Neural cell (in vitro differentiated cells): ENCODE measurements around the gene SCYL1. TPM values are rescaled to one million over a fixed set of nuclear protein-coding genes. Genes with fewer than 3 reads are reported as not detected.
A peak's percentile ranks its signal among the peaks of the same experiment; 100 is the strongest.

Source experiments
- H2AFZ ChIP-seq: fragments of 200-600, 300-800 bp; sonication (generic), shearing (Covaris generic); 2 replicates; pipeline ENCODE4 v1.6.0; 2014; ENCODE audit warnings: low read depth, mild to moderate bottlenecking, antibody characterized with exemption, low read length, moderate library complexity
- H3F3A ChIP-seq: fragments of 200-600 bp; shearing (Covaris generic); 2 replicates; pipeline ENCODE4 v1.6.1; 2016; ENCODE audit warnings: mild to moderate bottlenecking, moderate library complexity, mixed read lengths, antibody characterized with exemption, low read length; ENCODE audit not compliant: insufficient read depth, poor library complexity, severe bottlenecking
- H3K27ac ChIP-seq: fragments of 200-600, 300-800 bp; sonication (generic), shearing (Covaris generic); 2 replicates; pipeline ENCODE4 v1.5.1; 2014; ENCODE audit warnings: mild to moderate bottlenecking, low read length, moderate library complexity
- H3K27me3 ChIP-seq: fragments of 300-800, 200-600 bp; sonication (generic), shearing (Covaris generic); 2 replicates; pipeline ENCODE4 v1.6.0; 2014; ENCODE audit warnings: mild to moderate bottlenecking, low read depth, low read length, moderate library complexity; ENCODE audit not compliant: insufficient read depth
- H3K36me3 ChIP-seq: fragments of 300-800, 200-600 bp; sonication (generic), shearing (Covaris generic); 2 replicates; pipeline ENCODE4 v1.5.1; 2014; ENCODE audit warnings: mild to moderate bottlenecking, antibody characterized with exemption, low read length, moderate library complexity; ENCODE audit not compliant: insufficient read depth
- H3K4me2 ChIP-seq: fragments of 300-800, 200-600 bp; sonication (generic), shearing (Covaris generic); 2 replicates; pipeline ENCODE4 v1.6.0; 2014; ENCODE audit warnings: mild to moderate bottlenecking, low read length
- H3K4me3 ChIP-seq: fragments of 300-800, 200-600 bp; sonication (generic), shearing (Covaris generic); 2 replicates; pipeline ENCODE4 v1.5.1; 2014; ENCODE audit warnings: mild to moderate bottlenecking, low read length, moderate library complexity
- H3K79me2 ChIP-seq: fragments of 200-600 bp; shearing (Covaris generic); replicated peaks from 2 replicates; pipeline ENCODE4 v1.6.0; 2014; ENCODE audit warnings: mild to moderate bottlenecking, low read length, moderate library complexity; ENCODE audit not compliant: insufficient read depth
- H3K9ac ChIP-seq: fragments of 300-800, 200-600 bp; sonication (generic), shearing (Covaris generic); 2 replicates; pipeline ENCODE4 v1.6.1; 2016; ENCODE audit warnings: mild to moderate bottlenecking, low read length, mixed read lengths
- H3K9me2 ChIP-seq: fragments of 200-600 bp; shearing (Covaris generic); 2 replicates; pipeline ENCODE4 v1.6.1; 2016; ENCODE audit warnings: mild to moderate bottlenecking, low read length, mixed read lengths; ENCODE audit not compliant: insufficient read depth
- H3K9me3 ChIP-seq: fragments of 200-600, 300-800 bp; sonication (generic), shearing (Covaris generic); 2 replicates; pipeline ENCODE4 v1.6.1; 2016; ENCODE audit warnings: mild to moderate bottlenecking, mixed run types, low read length, moderate library complexity, mixed read lengths
- H4K20me1 ChIP-seq: fragments of 200-600 bp; shearing (Covaris generic); 2 replicates; pipeline ENCODE4 v1.6.1; 2016; ENCODE audit warnings: mild to moderate bottlenecking, mixed run types; ENCODE audit not compliant: insufficient read depth
- EP300 ChIP-seq: fragments of 450-650 bp; conservative IDR thresholded peaks from 2 replicates; pipeline ENCODE4 v1.6.1; 2014; ENCODE audit warnings: antibody characterized with exemption, mild to moderate bottlenecking, moderate library complexity; ENCODE audit not compliant: poor library complexity, severe bottlenecking
- EZH2 ChIP-seq: fragments of 200-600, 300-800 bp; shearing (Covaris generic), sonication (generic); IDR thresholded peaks from 2 replicates; pipeline ENCODE4 v1.6.1; 2014; ENCODE audit warnings: antibody characterized with exemption, low read length, borderline replicate concordance, mild to moderate bottlenecking; ENCODE audit not compliant: insufficient read depth, poor library complexity, severe bottlenecking
- MXI1 ChIP-seq: fragments of 450-650 bp; conservative IDR thresholded peaks from 2 replicates; pipeline ENCODE4 v1.6.1; 2014; ENCODE audit warnings: antibody characterized with exemption, mild to moderate bottlenecking; ENCODE audit not compliant: poor library complexity, severe bottlenecking
- POLR2AphosphoS5 ChIP-seq: IDR thresholded peaks from 2 replicates; pipeline ENCODE4 v1.6.1; 2012
- RAD21 ChIP-seq: fragments of 450-650 bp; conservative IDR thresholded peaks from 2 replicates; pipeline ENCODE4 v1.6.1; 2014; ENCODE audit warnings: antibody characterized with exemption, mild to moderate bottlenecking, moderate library complexity
- REST ChIP-seq: IDR thresholded peaks from 2 replicates; pipeline ENCODE4 v1.6.1; 2012; ENCODE audit warnings: borderline replicate concordance
- SMC3 ChIP-seq: fragments of 450-650 bp; conservative IDR thresholded peaks from 2 replicates; pipeline ENCODE4 v1.6.1; 2014; ENCODE audit warnings: antibody characterized with exemption, mild to moderate bottlenecking, moderate library complexity; ENCODE audit not compliant: poor library complexity
- TAF1 ChIP-seq: IDR thresholded peaks from 2 replicates; pipeline ENCODE4 v1.6.1; 2012; ENCODE audit warnings: low read depth
- polyA plus RNA-seq: library from polyadenylated mRNA; depleted of rRNA; stranded (reverse); fragments of >200 nt; gene quantifications from 2 replicates; pipeline ENCODE4 v1.2.3, GENCODE V29; 2014
- TF ChIP-seq, protein P1 (sequence below): fragments of 450-650 bp; IDR thresholded peaks from 2 replicates; pipeline ENCODE4 v1.5.1; 2014; ENCODE audit warnings: antibody characterized with exemption, mild to moderate bottlenecking, moderate library complexity; ENCODE audit not compliant: poor library complexity, severe bottlenecking

The SCYL1 gene
- polyA plus RNA-seq, 1 donor from 2014 or later: 48.3 TPM

- Histone ChIP-seq H2AFZ (no peak overlapping the region), H3K27ac (peak overlapping the region; percentile 100), H4K20me1 (peaks cover 64% of the 10 kb centered on the region), H3K9me3 (no peaks in the 10 kb centered on the region), H3K9me2 (no peaks in the 10 kb centered on the region), H3K36me3 (peaks cover 43% of the 10 kb centered on the region), H3K4me2 (no peak overlapping the region), H3K4me3 (peak overlapping the region; percentile 78), H3K27me3 (no peaks in the 10 kb centered on the region), H3K9ac (peak overlapping the region; percentile 99), H3F3A (peaks cover 12% of the 10 kb centered on the region), H3K79me2 (peaks cover 93% of the 10 kb centered on the region)
- TF ChIP-seq TAF1 (no peak), EP300 (no peak), MXI1 (no peak), RAD21 (no peak), POLR2AphosphoS5 (no peak), EZH2 (no peak), REST (no peak), SMC3 (no peak)
- TF ChIP-seq, protein P1, sequence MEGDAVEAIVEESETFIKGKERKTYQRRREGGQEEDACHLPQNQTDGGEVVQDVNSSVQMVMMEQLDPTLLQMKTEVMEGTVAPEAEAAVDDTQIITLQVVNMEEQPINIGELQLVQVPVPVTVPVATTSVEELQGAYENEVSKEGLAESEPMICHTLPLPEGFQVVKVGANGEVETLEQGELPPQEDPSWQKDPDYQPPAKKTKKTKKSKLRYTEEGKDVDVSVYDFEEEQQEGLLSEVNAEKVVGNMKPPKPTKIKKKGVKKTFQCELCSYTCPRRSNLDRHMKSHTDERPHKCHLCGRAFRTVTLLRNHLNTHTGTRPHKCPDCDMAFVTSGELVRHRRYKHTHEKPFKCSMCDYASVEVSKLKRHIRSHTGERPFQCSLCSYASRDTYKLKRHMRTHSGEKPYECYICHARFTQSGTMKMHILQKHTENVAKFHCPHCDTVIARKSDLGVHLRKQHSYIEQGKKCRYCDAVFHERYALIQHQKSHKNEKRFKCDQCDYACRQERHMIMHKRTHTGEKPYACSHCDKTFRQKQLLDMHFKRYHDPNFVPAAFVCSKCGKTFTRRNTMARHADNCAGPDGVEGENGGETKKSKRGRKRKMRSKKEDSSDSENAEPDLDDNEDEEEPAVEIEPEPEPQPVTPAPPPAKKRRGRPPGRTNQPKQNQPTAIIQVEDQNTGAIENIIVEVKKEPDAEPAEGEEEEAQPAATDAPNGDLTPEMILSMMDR: no peak
These were observed 23.8 kb upstream of the SCYL1 start for GRCh38 chr11:65501186-65501471.

- H3K79me2 ChIP-seq: peaks cover 93% of the 10 kb centered on the region
- no peaks in the 10 kb centered on the region for H3K9me2 ChIP-seq
- peak overlapping the region; percentile 99 for H3K9ac ChIP-seq
- peak overlapping the region; percentile 100 for H3K27ac ChIP-seq
- no peak overlapping the region for H3K4me2 ChIP-seq
- peaks cover 47% of the 10 kb centered on the region for H3K36me3 ChIP-seq
- peaks cover 70% of the 10 kb centered on the region for H4K20me1 ChIP-seq
- no peaks in the 10 kb centered on the region for H3K27me3 ChIP-seq
- no peak overlapping the region for H2AFZ ChIP-seq
- TF ChIP-seq EP300 (no peak), POLR2AphosphoS5 (peak; percentile 82), TAF1 (peak; percentile 49), MXI1 (peak; percentile 42), EZH2 (no peak), RAD21 (no peak), SMC3 (no peak), REST (peak; percentile 65)
- TF ChIP-seq, protein P1: no peak
- H3K9me3 ChIP-seq: no peaks in the 10 kb centered on the region
- H3F3A ChIP-seq: peaks cover 18% of the 10 kb centered on the region
- H3K4me3 ChIP-seq: peak overlapping the region; percentile 78
These were observed 23.2 kb upstream of the SCYL1 start for GRCh38 chr11:65501472-65502273.
